B cell (primary cell): ENCODE data around the gene CT45A3. TPM values are rescaled to one million over a fixed set of nuclear protein-coding genes. Genes with fewer than 3 reads are reported as not detected.
"Not testable (repeated sequence)": the region's sequence is repeated elsewhere in the genome, so short reads cannot be mapped to it uniquely, and the experiment has no call there.

Source experiments
- ATAC-seq: fragments of 200-7000 bp; cut with Tn5 transposase; one replicate; pipeline ENCODE4 v1.10.0; 2021; ENCODE audit warnings: low read depth, mild to moderate bottlenecking, moderate number of reproducible peaks, moderate library complexity
- CTCF ChIA-PET: fragments of 350-600 bp; sonication (Branson Sonifier 250); formaldehyde crosslinking; loops from one replicate; lab custom pipeline; 2021; ENCODE audit warnings: antibody characterized with exemption, inconsistent platforms; lab: Charles Lee
- POLR2A ChIA-PET: fragments of 350-600 bp; sonication (Branson Sonifier 250); formaldehyde crosslinking; loops from one replicate; lab custom pipeline; 2021; ENCODE audit warnings: antibody characterized with exemption; lab: Charles Lee
- DNase-seq: peaks from one replicate; pipeline ENCODE4 v3.0.0; 2013
- H2AFZ ChIP-seq: 2 replicates; pipeline ENCODE4 v1.6.1; 2012; ENCODE audit warnings: mild to moderate bottlenecking, low read depth, low read length; ENCODE audit not compliant: insufficient read depth, poor library complexity, severe bottlenecking
- H3K27ac ChIP-seq, 2 donors: 1 replicate in 1 of 2; 2 replicates in 1 of 2; pipeline ENCODE4 v1.5.1; 2012 to 2013; ENCODE audit warnings: low read length in 2 of 2, mild to moderate bottlenecking in 2 of 2, moderate library complexity in 1 of 2
- H3K27me3 ChIP-seq, 4 experiments: fragments of 200-600 bp in 1 of 4; sonication (generic) in 1 of 4; replicated peaks in 1 of 4; 1 replicate in 2 of 4; 2 replicates in 2 of 4; pipeline versions ENCODE4 v1.6.1 to v1.7.0; 2013 to 2016; ENCODE audit warnings: low read length in 3 of 4, mild to moderate bottlenecking in 2 of 4, mixed read lengths in 1 of 4, moderate library complexity in 1 of 4; ENCODE audit not compliant: insufficient read depth in 4 of 4, control insufficient read depth in 3 of 4; ENCODE audit errors: control extremely low read depth in 1 of 4
- H3K36me3 ChIP-seq, 2 experiments: replicated peaks in 1 of 2; 1 replicate in 1 of 2; 2 replicates in 1 of 2; pipeline versions ENCODE4 v1.6.1 to v1.7.1; 2013; ENCODE audit warnings: low read length in 1 of 2; ENCODE audit not compliant: insufficient read depth in 2 of 2, control insufficient read depth in 1 of 2; ENCODE audit errors: control extremely low read depth in 1 of 2, extremely low read depth in 1 of 2
- H3K4me1 ChIP-seq, 2 donors: fragments of 200-600 bp in 1 of 2; sonication (generic) in 1 of 2; 1 replicate in 1 of 2; 2 replicates in 1 of 2; pipeline versions ENCODE4 v1.5.1 to v1.6.1; 2013 to 2017; ENCODE audit warnings: low read length in 2 of 2; ENCODE audit not compliant: control insufficient read depth in 2 of 2, insufficient read depth in 2 of 2
- H3K4me2 ChIP-seq: replicated peaks from 2 replicates; pipeline ENCODE3; 2012; ENCODE audit warnings: mild to moderate bottlenecking, low read depth, low read length; ENCODE audit not compliant: poor library complexity, severe bottlenecking
- H3K4me3 ChIP-seq, 5 experiments: fragments of 200-600 bp in 1 of 5; sonication (generic) in 1 of 5; 1 replicate in 3 of 5; 2 replicates in 2 of 5; pipeline versions ENCODE4 v1.5.1 to v1.7.0; 2011 to 2016; ENCODE audit warnings: low read length in 4 of 5, mild to moderate bottlenecking in 4 of 5, low read depth in 2 of 5, control low read depth in 1 of 5, moderate library complexity in 1 of 5; ENCODE audit not compliant: insufficient read depth in 1 of 5; ENCODE audit errors: control extremely low read depth in 1 of 5, extremely low read depth in 1 of 5
- H3K79me2 ChIP-seq: fragments of 200-600 bp; sonication (generic); one replicate; pipeline ENCODE4 v1.6.0; 2016; ENCODE audit warnings: low read length; ENCODE audit not compliant: control insufficient read depth, insufficient read depth
- H3K9ac ChIP-seq: fragments of 200-600 bp; sonication (generic); 2 replicates; pipeline ENCODE4 v1.6.1; 2017; ENCODE audit warnings: mild to moderate bottlenecking, low read length, moderate library complexity
- H3K9me3 ChIP-seq, 3 donors: one replicate each; pipeline versions ENCODE4 v1.6.1 to v1.7.1; 2013; ENCODE audit warnings: low read length in 2 of 3; ENCODE audit not compliant: control insufficient read depth in 2 of 3, insufficient read depth in 1 of 3; ENCODE audit errors: control extremely low read depth in 1 of 3
- H4K20me1 ChIP-seq: 2 replicates; pipeline ENCODE4 v1.6.0; 2012; ENCODE audit warnings: mild to moderate bottlenecking, low read length; ENCODE audit not compliant: insufficient read depth, control insufficient read depth, poor library complexity, severe bottlenecking
- H3K27ac Mint-ChIP-seq: one replicate; pipeline ENCODE4 v1.8.0; 2021; ENCODE audit warnings: mixed read lengths
- H3K27me3 Mint-ChIP-seq: one replicate; pipeline ENCODE4 v1.8.0; 2021; ENCODE audit warnings: mixed read lengths
- H3K4me1 Mint-ChIP-seq: one replicate; pipeline ENCODE4 v1.8.0; 2021; ENCODE audit warnings: mixed read lengths
- H3K4me3 Mint-ChIP-seq: one replicate; pipeline ENCODE4 v1.8.0; 2021; ENCODE audit warnings: mixed read lengths
- H3K9me3 Mint-ChIP-seq: one replicate; pipeline ENCODE4 v1.8.0; 2022; ENCODE audit warnings: mixed read lengths; ENCODE audit not compliant: insufficient read depth
- CTCF ChIP-seq: fragments of 200-600 bp; IDR thresholded peaks from one replicate; pipeline ENCODE4 v1.8.0; 2022; ENCODE audit warnings: antibody characterized with exemption, mild to moderate bottlenecking
- EZH2 ChIP-seq: IDR thresholded peaks from 2 replicates; pipeline ENCODE4 v1.6.1; 2012; ENCODE audit warnings: borderline replicate concordance, low read depth, mild to moderate bottlenecking, moderate library complexity, low read length; ENCODE audit not compliant: insufficient read depth, poor library complexity, severe bottlenecking
- WGBS: methylation state at CpG from one replicate; pipeline ENCODE4 v1.1.5; 2013; ENCODE audit warnings: missing lambda C conversion rate; ENCODE audit not compliant: insufficient coverage; 5-methylcytosine and 5-hydroxymethylcytosine counted together
- intact Hi-C: fragments of 100-400 bp; cut with micrococcal nuclease; formaldehyde crosslinking; loops from one replicate; pipeline ENCODE4 v1.10.0; 2022
- polyA plus RNA-seq: library from polyadenylated mRNA; depleted of rRNA; stranded (reverse); fragments of >200 nt; gene quantifications from 2 replicates; pipeline ENCODE4 v1.2.3, GENCODE V29; 2012
- total RNA-seq, 2 donors: library from RNA; stranded (reverse); fragments of 120-200 nt in 1 of 2; gene quantifications; 1 replicate in 1 of 2; 2 replicates in 1 of 2; pipeline versions ENCODE4 v1.2.3 to v1.2.4, GENCODE V29; 2013 to 2022

Gene CT45A3
- total and polyA plus RNA-seq, 2 donors (not counting 1 experiment from before 2014, with no cell fraction given), result not detected

DNA sequence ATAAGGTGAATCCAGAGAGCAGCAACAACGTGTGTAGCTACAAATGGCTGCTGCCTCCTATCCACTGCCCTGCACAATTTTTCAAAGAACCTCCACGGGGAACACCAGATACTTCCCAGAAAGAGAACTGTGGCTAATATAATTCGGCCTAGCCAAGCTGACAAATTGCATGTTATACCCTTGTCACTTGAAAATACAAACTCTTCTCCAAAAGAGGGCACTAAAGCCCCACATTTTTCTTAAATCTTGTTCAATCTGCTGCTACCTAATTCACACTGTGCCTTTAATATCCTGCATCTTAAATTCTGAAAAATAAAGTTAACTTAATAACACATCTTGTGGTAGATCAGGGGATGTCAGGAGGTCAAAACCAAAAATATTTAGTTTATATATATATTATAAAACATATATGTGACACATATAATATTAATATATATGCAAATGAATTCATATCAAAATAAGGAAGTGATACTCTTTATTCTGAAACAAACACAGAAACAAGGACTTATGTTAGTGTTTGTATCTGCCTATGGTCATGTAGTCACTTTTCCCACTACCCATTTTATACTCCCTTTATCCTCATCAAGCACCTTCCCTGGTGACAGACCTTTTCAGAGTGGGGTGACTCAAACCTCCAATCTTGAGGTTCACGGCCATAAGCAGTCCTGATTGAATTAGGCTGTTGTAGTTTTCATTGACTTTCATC lies 30.5 kb downstream of the CT45A3 start:
- no peaks in the 10 kb centered on the region for H3K27me3 ChIP-seq
- no peaks in the 10 kb centered on the region for H3K36me3 ChIP-seq
- no peaks in the 10 kb centered on the region for H3K9me3 Mint-ChIP-seq
- H3K4me2 ChIP-seq, result no peak overlapping the region
- DNase-seq (no peak), ATAC-seq (no peak)
- no peak overlapping the region for H3K9ac ChIP-seq
- no peaks in the 10 kb centered on the region for H3K9me3 ChIP-seq
- H3K27me3 Mint-ChIP-seq, result no peaks in the 10 kb centered on the region
- H3K4me3 ChIP-seq, result no peak overlapping the region
- H3K79me2 ChIP-seq, result no peaks in the 10 kb centered on the region
- H3K27ac ChIP-seq, result no peak overlapping the region
- 0% methylated on average over 1 of the region's 4 CpGs for WGBS
- peaks cover 4% of the 10 kb centered on the region for H3K4me1 Mint-ChIP-seq
- no peak for TF ChIP-seq EZH2
- no peak for TF ChIP-seq CTCF
- no peaks in the 10 kb centered on the region for H3K4me1 ChIP-seq
- peak overlapping the region; percentile 5 for H2AFZ ChIP-seq
- H3K27ac Mint-ChIP-seq, result no peak overlapping the region
- intact Hi-C loops, result no loop called here
- no peaks in the 10 kb centered on the region for H4K20me1 ChIP-seq
- POLR2A ChIA-PET, result no interaction called here
- no peak overlapping the region for H3K4me3 Mint-ChIP-seq
- CTCF ChIA-PET, result no interaction called here

GRCh38 chrX:135734666-135735065 lies 33.3 kb downstream of the CT45A3 start:
- H3K4me3 Mint-ChIP-seq, DNase-seq, H3K4me1 ChIP-seq, H4K20me1 ChIP-seq, H2AFZ ChIP-seq, H3K27ac Mint-ChIP-seq, H3K27me3 ChIP-seq, ATAC-seq, CTCF ChIA-PET, POLR2A ChIA-PET, intact Hi-C loops, H3K9me3 Mint-ChIP-seq, H3K4me2 ChIP-seq, H3K4me3 ChIP-seq, H3K4me1 Mint-ChIP-seq, H3K27ac ChIP-seq, H3K79me2 ChIP-seq, H3K9ac ChIP-seq, H3K27me3 Mint-ChIP-seq, H3K9me3 ChIP-seq, H3K36me3 ChIP-seq: not testable (repeated sequence)
- WGBS, result 92% methylated on average over 4 of the region's 5 CpGs
